GM12872 (cell line): ENCODE data around the gene BICC1.

Experiments
- CTCF ChIP-seq: IDR thresholded peaks from 3 replicates; pipeline ENCODE4 v1.5.1; 2011; ENCODE audit warnings: low read depth, mild to moderate bottlenecking, low read length, moderate library complexity; ENCODE audit not compliant: insufficient read depth

BICC1 gene

GRCh38 chr10:58477902-58478301 is 34.8 kb upstream of the BICC1 start:
- no peak for TF ChIP-seq CTCF

DNA sequence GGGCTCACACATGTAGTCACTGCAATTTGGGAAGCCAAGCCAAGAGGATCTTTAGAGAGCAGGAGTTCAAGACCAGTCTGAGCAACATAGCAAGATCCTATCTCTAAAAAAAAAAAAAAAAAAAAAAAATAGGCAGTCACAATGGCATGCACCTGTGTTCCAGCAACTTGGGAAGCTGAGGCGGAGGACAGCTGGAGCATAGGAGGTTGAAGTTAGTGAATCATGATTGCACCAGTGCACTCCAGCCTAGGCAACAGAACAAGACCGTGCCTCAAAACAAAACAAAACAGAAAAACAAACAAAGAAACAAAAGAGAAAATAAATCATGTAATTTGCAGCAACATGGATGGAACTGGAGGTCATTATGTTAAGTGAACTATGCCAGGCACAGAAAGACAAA is 33.6 kb upstream of the BICC1 start:
- no peak for TF ChIP-seq CTCF

DNA sequence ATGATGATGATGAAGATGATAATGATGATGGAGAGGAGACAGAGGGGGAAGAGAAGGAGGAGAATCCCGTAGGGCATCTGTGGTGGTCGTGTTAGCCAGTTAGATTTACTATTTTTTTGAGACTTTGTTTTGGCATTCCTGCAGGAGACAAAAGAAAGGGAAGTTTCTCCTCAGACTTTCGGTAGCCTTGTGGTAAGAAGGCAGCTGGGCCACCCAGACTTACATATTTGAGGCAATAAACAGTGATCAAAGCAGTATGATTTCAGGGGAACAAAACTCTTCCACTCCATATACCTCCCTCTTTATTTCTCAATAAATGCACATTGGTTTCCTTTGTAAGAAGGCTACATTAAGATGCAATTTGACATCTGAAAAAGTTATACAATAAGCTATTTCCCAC is 32.4 kb upstream of the BICC1 start:
- no peak for TF ChIP-seq CTCF

- TF ChIP-seq CTCF, result no peak
Measured at GRCh38 chr10:58481569-58482109, 31.0 kb upstream of the BICC1 start.

DNA sequence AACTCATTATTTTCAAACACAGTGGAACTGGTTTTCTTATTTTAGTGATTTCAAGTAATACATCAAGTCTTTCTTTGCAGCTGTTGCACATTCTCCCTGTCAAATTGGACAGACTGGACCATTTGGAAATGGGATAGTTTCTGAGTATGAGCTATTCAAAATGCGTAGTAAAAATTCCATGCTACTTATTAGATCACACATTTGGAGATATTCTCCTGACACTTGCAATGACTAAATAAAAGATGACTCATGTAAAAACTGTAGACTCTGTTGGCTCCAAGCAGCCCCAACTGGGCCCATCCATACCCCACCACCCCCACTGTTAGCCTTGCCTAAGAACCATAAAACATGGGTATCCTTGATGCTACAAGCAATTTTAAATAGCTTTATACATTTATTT is 25.9 kb upstream of the BICC1 start:
- TF ChIP-seq CTCF, result no peak

- TF ChIP-seq CTCF, result no peak
Measured at GRCh38 chr10:58488921-58489320, 23.8 kb upstream of the BICC1 start.

DNA sequence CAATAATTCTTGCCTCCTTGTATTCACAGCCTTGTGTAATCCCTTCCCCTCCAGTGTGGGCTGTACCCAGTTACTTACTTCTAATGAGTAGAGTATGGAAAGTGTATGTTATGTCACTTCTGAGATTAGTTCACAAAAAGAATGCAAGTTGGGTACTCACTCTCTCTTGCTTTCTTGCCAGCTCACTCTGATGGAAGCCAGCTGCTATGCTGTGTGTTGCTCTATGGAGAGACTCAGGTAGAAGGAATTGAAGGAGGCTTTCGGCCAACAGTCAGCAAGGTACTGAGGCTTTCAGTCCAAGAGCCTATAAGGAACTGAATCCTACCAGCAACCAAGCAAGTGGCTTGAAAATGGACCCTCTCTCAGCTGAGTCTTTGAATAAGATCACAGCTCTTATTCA is 9.7 kb upstream of the BICC1 start:
- TF ChIP-seq CTCF, result no peak

GRCh38 chr10:58508316-58508715 is 4.4 kb upstream of the BICC1 start:
- no peak for TF ChIP-seq CTCF
